HEK293 (cell line): ENCODE results near the gene TMEM150B.
A peak's percentile ranks its signal among the peaks of the same experiment; 100 is the strongest.

ENCODE experiments used
- GLIS1 ChIP-seq: fragments of 450-650 bp; formaldehyde crosslinking; IDR thresholded peaks from 2 replicates; pipeline ENCODE4 v1.5.1; 2016; ENCODE audit warnings: missing biosample characterization, missing genetic modification characterization
- GLIS2 ChIP-seq: fragments of 450-650 bp; formaldehyde crosslinking; IDR thresholded peaks from 2 replicates; pipeline ENCODE4 v1.5.1; 2016; ENCODE audit warnings: missing biosample characterization, missing genetic modification characterization
- HOXA7 ChIP-seq: sonication (generic); formaldehyde crosslinking; IDR thresholded peaks from 2 replicates; pipeline ENCODE4 v1.8.1; 2022; ENCODE audit warnings: missing genetic modification reagents, borderline replicate concordance
- HOXD13 ChIP-seq: sonication (generic); formaldehyde crosslinking; IDR thresholded peaks from 2 replicates; pipeline ENCODE4 v1.8.0; 2022; ENCODE audit warnings: missing genetic modification reagents, borderline replicate concordance
- INSM2 ChIP-seq: fragments of 450-650 bp; formaldehyde crosslinking; IDR thresholded peaks from 2 replicates; pipeline ENCODE4 v1.5.1; 2016; ENCODE audit warnings: missing biosample characterization, missing genetic modification characterization
- KLF1 ChIP-seq: fragments of 450-650 bp; formaldehyde crosslinking; IDR thresholded peaks from 2 replicates; pipeline ENCODE4 v1.5.1; 2016; ENCODE audit warnings: missing biosample characterization, missing genetic modification characterization
- KLF8 ChIP-seq: fragments of 450-650 bp; formaldehyde crosslinking; IDR thresholded peaks from 2 replicates; pipeline ENCODE4 v1.5.1; 2016; ENCODE audit warnings: missing biosample characterization, missing genetic modification characterization
- KLF9 ChIP-seq: fragments of 450-650 bp; formaldehyde crosslinking; IDR thresholded peaks from 2 replicates; pipeline ENCODE4 v1.5.1; 2016; ENCODE audit warnings: missing biosample characterization, missing genetic modification characterization, low read depth
- OVOL3 ChIP-seq: fragments of 450-650 bp; formaldehyde crosslinking; IDR thresholded peaks from 2 replicates; pipeline ENCODE4 v1.5.1; 2016; ENCODE audit warnings: missing biosample characterization, missing genetic modification characterization
- PRDM10 ChIP-seq: fragments of 450-650 bp; formaldehyde crosslinking; IDR thresholded peaks from 2 replicates; pipeline ENCODE4 v1.5.1; 2016; ENCODE audit warnings: missing biosample characterization, missing genetic modification characterization
- WT1 ChIP-seq: fragments of 450-650 bp; formaldehyde crosslinking; IDR thresholded peaks from 2 replicates; pipeline ENCODE4 v1.5.1; 2016; ENCODE audit warnings: missing biosample characterization, missing genetic modification characterization
- ZBTB6 ChIP-seq: fragments of 450-650 bp; formaldehyde crosslinking; IDR thresholded peaks from 2 replicates; pipeline ENCODE4 v1.5.1; 2017; ENCODE audit warnings: missing biosample characterization, missing genetic modification characterization
- ZNF10 ChIP-seq: fragments of 450-650 bp; formaldehyde crosslinking; IDR thresholded peaks from 2 replicates; pipeline ENCODE4 v1.5.1; 2017; ENCODE audit warnings: missing biosample characterization, missing genetic modification characterization
- ZNF112 ChIP-seq: fragments of 450-650 bp; formaldehyde crosslinking; IDR thresholded peaks from 2 replicates; pipeline ENCODE4 v1.5.0; 2017; ENCODE audit warnings: missing biosample characterization, missing genetic modification characterization
- ZNF175 ChIP-seq: fragments of 450-650 bp; formaldehyde crosslinking; IDR thresholded peaks from 2 replicates; pipeline ENCODE4 v1.5.1; 2016; ENCODE audit warnings: missing biosample characterization, missing genetic modification characterization
- ZNF223 ChIP-seq: fragments of 450-650 bp; formaldehyde crosslinking; IDR thresholded peaks from 2 replicates; pipeline ENCODE4 v1.5.1; 2016; ENCODE audit warnings: missing biosample characterization, missing genetic modification characterization
- ZNF324 ChIP-seq: fragments of 450-650 bp; formaldehyde crosslinking; IDR thresholded peaks from 2 replicates; pipeline ENCODE4 v1.5.1; 2016; ENCODE audit warnings: missing biosample characterization, missing genetic modification characterization
- ZNF404 ChIP-seq: fragments of 450-650 bp; formaldehyde crosslinking; IDR thresholded peaks from 2 replicates; pipeline ENCODE4 v1.5.1; 2017; ENCODE audit warnings: missing biosample characterization, missing genetic modification characterization
- ZNF426 ChIP-seq: fragments of 450-650 bp; formaldehyde crosslinking; IDR thresholded peaks from 2 replicates; pipeline ENCODE4 v1.5.1; 2017; ENCODE audit warnings: missing biosample characterization, missing genetic modification characterization, mild to moderate bottlenecking, inconsistent platforms, moderate library complexity
- ZNF513 ChIP-seq: fragments of 450-650 bp; IDR thresholded peaks from 2 replicates; pipeline ENCODE4 v1.5.1; 2018; ENCODE audit warnings: missing biosample characterization, missing genetic modification characterization
- ZNF518A ChIP-seq: fragments of 450-650 bp; formaldehyde crosslinking; conservative IDR thresholded peaks from 2 replicates; pipeline ENCODE4 v1.5.1; 2016; ENCODE audit warnings: low read depth, missing biosample characterization, missing genetic modification characterization
- ZNF530 ChIP-seq: fragments of 450-650 bp; formaldehyde crosslinking; IDR thresholded peaks from 2 replicates; pipeline ENCODE4 v1.5.1; 2016; ENCODE audit warnings: low read depth, missing biosample characterization, missing genetic modification characterization
- ZNF548 ChIP-seq: fragments of 450-650 bp; formaldehyde crosslinking; IDR thresholded peaks from 2 replicates; pipeline ENCODE4 v1.5.1; 2016; ENCODE audit warnings: missing biosample characterization, missing genetic modification characterization
- ZNF664 ChIP-seq: fragments of 450-650 bp; formaldehyde crosslinking; IDR thresholded peaks from 2 replicates; pipeline ENCODE4 v1.5.1; 2016; ENCODE audit warnings: missing biosample characterization, missing genetic modification characterization
- ZSCAN23 ChIP-seq: fragments of 450-650 bp; formaldehyde crosslinking; IDR thresholded peaks from 2 replicates; pipeline ENCODE4 v1.5.1; 2016; ENCODE audit warnings: missing biosample characterization, missing genetic modification characterization
- ZSCAN30 ChIP-seq: fragments of 450-650 bp; IDR thresholded peaks from 2 replicates; pipeline ENCODE4 v1.5.1; 2018; ENCODE audit warnings: missing biosample characterization, mild to moderate bottlenecking, missing genetic modification characterization, moderate library complexity

Gene TMEM150B

GRCh38 chr19:55368701-55369563 lies 43.8 kb upstream of the TMEM150B start (continued):
- TF ChIP-seq ZNF513 (tag by site-specific recombination) (no peak), INSM2 (tag by site-specific recombination) (no peak), PRDM10 (tag by site-specific recombination) (no peak), KLF9 (tag by site-specific recombination) (peak; percentile 30; the same call in 1 of the 2 replicates), ZBTB6 (no peak), ZNF324 (tag by site-specific recombination) (no peak), ZSCAN30 (tag by site-specific recombination) (no peak), GLIS1 (tag by site-specific recombination) (peak; percentile 50), KLF1 (tag by site-specific recombination) (peak; percentile 89), ZNF10 (no peak), ZNF175 (no peak), ZNF664 (tag by site-specific recombination) (no peak), ZNF518A (tag by site-specific recombination) (no peak), ZNF404 (tag by site-specific recombination) (no peak), ZNF548 (tag by site-specific recombination) (no peak), HOXD13 (CRISPR knock-in tag) (no peak), ZNF530 (tag by site-specific recombination) (no peak), HOXA7 (CRISPR knock-in tag) (no peak), ZSCAN23 (tag by site-specific recombination) (no peak), ZNF223 (tag by site-specific recombination) (no peak), GLIS2 (peak; percentile 6; the same call in 1 of the 2 replicates), OVOL3 (tag by site-specific recombination) (no peak), ZNF112 (tag by site-specific recombination) (no peak), WT1 (tag by site-specific recombination) (no peak), KLF8 (tag by site-specific recombination) (peak; percentile 28; the same call in 1 of the 2 replicates), ZNF426 (no peak)
